Lower leg skin (tissue), 3 donors: ENCODE results near the gene ITGB5.

ENCODE experiments used
- POLR2A ChIP-seq, 2 donors: fragments of 450-650 bp; IDR thresholded peaks; one replicate each; pipeline ENCODE4 v1.6.1; 2016 to 2017; ENCODE audit warnings: antibody characterized with exemption in 2 of 2, mild to moderate bottlenecking in 1 of 2, moderate library complexity in 1 of 2
- TF ChIP-seq, protein P1 (sequence below), 3 donors: fragments of 450-650 bp; IDR thresholded peaks; one replicate each; pipeline ENCODE4 v1.5.1; 2016; ENCODE audit warnings: antibody characterized with exemption in 3 of 3, mild to moderate bottlenecking in 3 of 3, moderate library complexity in 2 of 3

- TF ChIP-seq, protein P1, sequence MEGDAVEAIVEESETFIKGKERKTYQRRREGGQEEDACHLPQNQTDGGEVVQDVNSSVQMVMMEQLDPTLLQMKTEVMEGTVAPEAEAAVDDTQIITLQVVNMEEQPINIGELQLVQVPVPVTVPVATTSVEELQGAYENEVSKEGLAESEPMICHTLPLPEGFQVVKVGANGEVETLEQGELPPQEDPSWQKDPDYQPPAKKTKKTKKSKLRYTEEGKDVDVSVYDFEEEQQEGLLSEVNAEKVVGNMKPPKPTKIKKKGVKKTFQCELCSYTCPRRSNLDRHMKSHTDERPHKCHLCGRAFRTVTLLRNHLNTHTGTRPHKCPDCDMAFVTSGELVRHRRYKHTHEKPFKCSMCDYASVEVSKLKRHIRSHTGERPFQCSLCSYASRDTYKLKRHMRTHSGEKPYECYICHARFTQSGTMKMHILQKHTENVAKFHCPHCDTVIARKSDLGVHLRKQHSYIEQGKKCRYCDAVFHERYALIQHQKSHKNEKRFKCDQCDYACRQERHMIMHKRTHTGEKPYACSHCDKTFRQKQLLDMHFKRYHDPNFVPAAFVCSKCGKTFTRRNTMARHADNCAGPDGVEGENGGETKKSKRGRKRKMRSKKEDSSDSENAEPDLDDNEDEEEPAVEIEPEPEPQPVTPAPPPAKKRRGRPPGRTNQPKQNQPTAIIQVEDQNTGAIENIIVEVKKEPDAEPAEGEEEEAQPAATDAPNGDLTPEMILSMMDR (IDR thresholded peaks at IDR 0.05), result no peak
- TF ChIP-seq POLR2A (IDR thresholded peaks at IDR 0.05), result no peak
These were observed 123.4 kb downstream of the ITGB5 start for GRCh38 chr3:124763644-124764358.
